HG02642 (cell line): Measurements from ENCODE around the gene CFAP43.

ENCODE experiments used
- ATAC-seq: cut with Tn5 transposase; IDR thresholded peaks from one replicate; pipeline ENCODE4 v1.9.1; 2021; ENCODE audit warnings: mild to moderate bottlenecking; ENCODE audit not compliant: unreplicated experiment, poor library complexity

The CFAP43 gene

GRCh38 chr10:104099941-104100340 lies 132.2 kb downstream of the CFAP43 start:
- no peak for ATAC-seq

- no peak for ATAC-seq
Observed at GRCh38 chr10:104099269-104099668, 132.9 kb downstream of the CFAP43 start.

GRCh38 chr10:104098358-104098925 lies 133.7 kb downstream of the CFAP43 start:
- ATAC-seq, result no peak

GRCh38 chr10:104096692-104097091 lies 135.5 kb downstream of the CFAP43 start:
- ATAC-seq, result no peak

- ATAC-seq, result no peak
Observed at GRCh38 chr10:104092749-104093148, 139.4 kb downstream of the CFAP43 start.

DNA sequence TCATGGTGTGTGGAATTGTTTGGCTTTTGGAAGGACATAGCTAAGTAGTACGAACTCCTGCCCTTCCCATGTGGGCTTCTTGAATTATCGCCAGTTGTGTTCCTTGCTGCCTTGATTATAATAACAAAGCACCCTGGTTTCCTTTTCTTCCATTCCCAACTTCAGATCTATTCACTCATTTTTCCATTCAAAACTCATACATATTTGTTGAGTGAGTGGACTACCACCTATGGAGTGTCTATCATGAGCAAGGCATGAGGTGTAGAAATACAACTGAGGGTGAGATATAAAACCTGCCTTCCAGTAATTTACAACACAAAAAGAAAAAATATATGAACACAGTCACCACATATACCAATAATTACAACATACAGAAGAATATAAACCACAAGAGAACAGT lies 141.6 kb downstream of the CFAP43 start:
- ATAC-seq, result no peak

DNA sequence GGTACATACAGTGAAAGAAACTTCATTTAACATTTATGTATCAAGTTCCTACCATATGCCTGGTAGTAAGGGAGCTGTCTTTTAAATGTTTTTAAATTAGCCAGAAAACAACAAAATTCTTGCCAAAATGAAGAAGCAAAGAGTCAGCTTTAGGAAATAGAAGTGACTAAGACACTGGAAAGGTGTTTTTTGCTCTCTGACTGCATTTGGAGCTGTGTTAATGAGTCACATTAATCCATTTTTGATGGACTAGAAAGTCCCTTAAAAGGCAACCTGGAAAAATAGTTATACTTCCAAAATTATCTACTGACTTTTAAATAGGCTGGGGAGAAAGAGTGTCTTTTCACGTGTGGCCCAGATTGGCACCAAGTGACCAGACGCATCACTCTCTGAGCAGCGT lies 142.5 kb downstream of the CFAP43 start:
- ATAC-seq, result no peak

- no peak for ATAC-seq
Observed at GRCh38 chr10:104088239-104088638, 143.9 kb downstream of the CFAP43 start.

- no peak for ATAC-seq
Observed at GRCh38 chr10:104085801-104086400, 146.3 kb downstream of the CFAP43 start, which contains the start of gene COL17A1. COL17A1 (minus strand) TSS chr10:104085880; CDS start chr10:104080673, 5,207 bp downstream.

GRCh38 chr10:104084482-104085142 lies 147.6 kb downstream of the CFAP43 start:
- no peak for ATAC-seq

- no peak for ATAC-seq
Observed at GRCh38 chr10:104081998-104082397, 150.2 kb downstream of the CFAP43 start.

DNA sequence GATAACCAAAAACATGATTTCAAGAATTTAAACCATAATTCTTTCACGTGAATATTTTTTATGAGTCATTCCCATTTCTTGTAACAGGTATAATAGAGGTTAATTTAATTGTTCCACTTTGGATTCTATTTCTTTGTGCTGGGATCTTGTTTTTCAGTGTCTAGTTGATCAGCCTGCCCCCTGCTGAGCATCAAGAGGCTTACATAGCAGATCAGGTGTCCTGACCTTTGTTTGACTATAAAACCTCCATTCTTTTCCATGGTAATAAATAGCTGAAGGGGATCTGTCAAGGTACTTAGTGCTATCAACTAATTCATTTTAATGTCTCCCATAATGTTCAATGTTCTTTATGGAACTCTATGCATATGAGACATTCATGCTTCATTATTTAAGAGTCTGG lies 151.4 kb downstream of the CFAP43 start:
- no peak for ATAC-seq
